ENCODE measurements around the gene RHOF.

DNA sequence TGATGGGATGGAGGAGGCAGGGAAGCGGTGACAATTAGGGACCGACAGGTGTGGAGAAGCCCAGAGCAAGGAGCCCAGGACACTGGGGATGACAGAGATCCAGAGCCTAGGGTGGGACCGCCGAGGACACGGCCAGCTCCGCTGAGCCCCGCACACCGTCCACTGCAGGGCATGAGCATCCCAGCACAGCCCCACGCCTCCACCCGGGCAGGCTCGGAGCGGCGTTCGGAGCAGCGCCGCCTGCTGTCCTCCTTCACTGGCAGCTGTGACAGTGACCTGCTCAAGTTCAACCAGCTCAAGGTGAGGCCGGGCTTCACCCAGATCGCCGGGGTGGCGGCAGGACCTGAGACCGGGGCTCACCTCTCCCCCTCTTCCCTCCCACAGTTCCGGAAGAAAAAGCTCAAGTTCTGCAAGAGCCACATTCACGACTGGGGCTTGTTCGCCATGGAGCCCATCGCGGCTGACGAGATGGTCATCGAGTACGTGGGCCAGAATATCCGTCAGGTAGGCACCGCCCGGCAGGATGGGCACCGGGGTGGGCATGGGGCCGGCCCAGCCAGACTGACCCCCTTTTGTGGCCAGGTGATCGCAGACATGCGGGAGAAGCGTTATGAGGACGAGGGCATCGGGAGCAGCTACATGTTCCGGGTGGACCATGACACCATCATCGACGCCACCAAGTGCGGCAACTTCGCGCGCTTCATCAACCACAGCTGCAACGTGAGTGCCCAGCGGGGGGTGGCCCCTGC, 34.0 kb upstream of the RHOF start:
- TF ChIP-seq, protein P1, sequence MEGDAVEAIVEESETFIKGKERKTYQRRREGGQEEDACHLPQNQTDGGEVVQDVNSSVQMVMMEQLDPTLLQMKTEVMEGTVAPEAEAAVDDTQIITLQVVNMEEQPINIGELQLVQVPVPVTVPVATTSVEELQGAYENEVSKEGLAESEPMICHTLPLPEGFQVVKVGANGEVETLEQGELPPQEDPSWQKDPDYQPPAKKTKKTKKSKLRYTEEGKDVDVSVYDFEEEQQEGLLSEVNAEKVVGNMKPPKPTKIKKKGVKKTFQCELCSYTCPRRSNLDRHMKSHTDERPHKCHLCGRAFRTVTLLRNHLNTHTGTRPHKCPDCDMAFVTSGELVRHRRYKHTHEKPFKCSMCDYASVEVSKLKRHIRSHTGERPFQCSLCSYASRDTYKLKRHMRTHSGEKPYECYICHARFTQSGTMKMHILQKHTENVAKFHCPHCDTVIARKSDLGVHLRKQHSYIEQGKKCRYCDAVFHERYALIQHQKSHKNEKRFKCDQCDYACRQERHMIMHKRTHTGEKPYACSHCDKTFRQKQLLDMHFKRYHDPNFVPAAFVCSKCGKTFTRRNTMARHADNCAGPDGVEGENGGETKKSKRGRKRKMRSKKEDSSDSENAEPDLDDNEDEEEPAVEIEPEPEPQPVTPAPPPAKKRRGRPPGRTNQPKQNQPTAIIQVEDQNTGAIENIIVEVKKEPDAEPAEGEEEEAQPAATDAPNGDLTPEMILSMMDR (IDR thresholded peaks at IDR 0.05), result no peak
- TF ChIP-seq POLR2A (IDR thresholded peaks at IDR 0.05) (no peak), POLR2AphosphoS5 (IDR thresholded peaks at IDR 0.05) (no peak), EP300 (IDR thresholded peaks at IDR 0.05) (no peak)

Data from stomach (tissue), 4 donors.